ENCODE measurements around the gene MRPS27.

DNA sequence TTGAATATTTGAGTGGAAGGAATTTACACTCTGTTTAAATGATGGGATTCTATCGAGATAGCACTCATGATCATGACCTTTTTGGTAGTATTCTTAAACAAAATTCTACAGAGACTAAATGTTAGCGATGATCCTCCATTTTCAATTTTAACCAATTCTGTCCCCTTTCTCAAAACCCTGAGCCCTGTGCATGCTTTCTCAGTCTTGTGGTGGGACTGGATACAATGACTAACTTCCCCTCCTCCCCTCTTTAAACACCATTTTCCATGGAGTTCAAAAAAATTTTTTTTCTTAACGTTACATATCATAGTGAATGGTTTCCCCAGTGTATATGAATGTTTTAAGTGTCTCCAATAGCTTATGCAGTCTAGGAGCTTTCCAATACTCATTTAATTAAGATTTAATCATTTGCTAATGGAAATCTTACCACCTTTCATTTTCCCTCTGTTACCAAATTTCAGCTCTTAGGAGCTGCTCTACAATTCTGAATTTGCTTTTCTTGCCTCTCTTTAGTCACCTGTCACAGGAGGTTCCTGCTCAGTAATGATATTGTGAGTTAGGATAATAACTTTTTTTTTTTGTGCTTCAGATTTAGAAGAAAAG, 111.6 kb downstream of the MRPS27 start:
- TF ChIP-seq, protein P1, sequence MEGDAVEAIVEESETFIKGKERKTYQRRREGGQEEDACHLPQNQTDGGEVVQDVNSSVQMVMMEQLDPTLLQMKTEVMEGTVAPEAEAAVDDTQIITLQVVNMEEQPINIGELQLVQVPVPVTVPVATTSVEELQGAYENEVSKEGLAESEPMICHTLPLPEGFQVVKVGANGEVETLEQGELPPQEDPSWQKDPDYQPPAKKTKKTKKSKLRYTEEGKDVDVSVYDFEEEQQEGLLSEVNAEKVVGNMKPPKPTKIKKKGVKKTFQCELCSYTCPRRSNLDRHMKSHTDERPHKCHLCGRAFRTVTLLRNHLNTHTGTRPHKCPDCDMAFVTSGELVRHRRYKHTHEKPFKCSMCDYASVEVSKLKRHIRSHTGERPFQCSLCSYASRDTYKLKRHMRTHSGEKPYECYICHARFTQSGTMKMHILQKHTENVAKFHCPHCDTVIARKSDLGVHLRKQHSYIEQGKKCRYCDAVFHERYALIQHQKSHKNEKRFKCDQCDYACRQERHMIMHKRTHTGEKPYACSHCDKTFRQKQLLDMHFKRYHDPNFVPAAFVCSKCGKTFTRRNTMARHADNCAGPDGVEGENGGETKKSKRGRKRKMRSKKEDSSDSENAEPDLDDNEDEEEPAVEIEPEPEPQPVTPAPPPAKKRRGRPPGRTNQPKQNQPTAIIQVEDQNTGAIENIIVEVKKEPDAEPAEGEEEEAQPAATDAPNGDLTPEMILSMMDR (IDR thresholded peaks at IDR 0.05; ENCODE audit: insufficient read depth, low read depth, low read length) = no peak
- no peak for TF ChIP-seq EZH2 (IDR thresholded peaks at IDR 0.05; ENCODE audit: insufficient read depth, low read length)
